ENCODE measurements around the gene MPO. TPM values are rescaled to one million over a fixed set of nuclear protein-coding genes. Genes with fewer than 3 reads are reported as not detected.

The MPO gene
- total RNA-seq, 1 experiment from 2014 or later, result not detected

- RAD21 ChIA-PET (ENCODE audit: low non-redundant PET in 1 of 2, low total read pairs in 2 of 2, uncharacterized antibody in 2 of 2, unreplicated experiment in 2 of 2), result no interaction called here
- H4K20me1 ChIP-seq (ENCODE audit: insufficient read depth), result no peaks in the 10 kb centered on the region
- CTCF ChIA-PET, result interaction anchor here (0.9 kb wide), 1 partner anchor 26 kb away, joined by 3 read pairs; no protein-coding TSS in a partner anchor
These were observed 2.7 kb downstream of the MPO start for GRCh38 chr17:58277802-58278595.

More at GRCh38 chr17:58277802-58278595, 2.7 kb downstream of the MPO start:
- POLR2A ChIA-PET, result interaction anchor here (0.7 kb wide), 1 partner anchor 353 kb away, joined by 3 read pairs; no protein-coding TSS in a partner anchor
- H3K9me2 ChIP-seq (ENCODE audit: insufficient read depth), result no peaks in the 10 kb centered on the region
- H3K4me2 ChIP-seq (ENCODE audit: low read length), result no peak overlapping the region
- no peaks in the 10 kb centered on the region for H3K36me3 ChIP-seq (ENCODE audit: control insufficient read depth in 1 of 2, insufficient read depth in 2 of 2, low read length in 2 of 2)
- no peaks in the 10 kb centered on the region for H3K27me3 ChIP-seq (ENCODE audit: insufficient read depth, low read length)
- TF ChIP-seq CEBPB (IDR thresholded peaks at IDR 0.05; ENCODE audit: low read depth) (no peak), SP1 (IDR thresholded peaks at IDR 0.05; ENCODE audit: low read depth) (no peak), CTCF (IDR thresholded peaks at IDR 0.05 in 2 of 3, conservative IDR thresholded peaks at IDR 0.05 in 1 of 3; ENCODE audit: borderline replicate concordance in 1 of 3, insufficient read depth in 1 of 3, low read depth in 2 of 3, low read length in 2 of 3) (no peak), ATF3 (IDR thresholded peaks at IDR 0.05) (no peak), ELF1 (IDR thresholded peaks at IDR 0.05; ENCODE audit: borderline replicate concordance, low read depth) (no peak), YY1 (IDR thresholded peaks at IDR 0.05; ENCODE audit: extremely low read depth, insufficient replicate concordance, low read depth, low read length) (no peak), EZH2phosphoT487 (IDR thresholded peaks at IDR 0.05; ENCODE audit: borderline replicate concordance) (no peak), REST (IDR thresholded peaks at IDR 0.05; ENCODE audit: low read depth) (no peak), ZFX (IDR thresholded peaks at IDR 0.05) (no peak), ZBTB33 (IDR thresholded peaks at IDR 0.05; ENCODE audit: extremely low read depth, insufficient replicate concordance, low read length) (no peak), CBX3 (IDR thresholded peaks at IDR 0.05; ENCODE audit: low read depth) (no peak), FOSL1 (IDR thresholded peaks at IDR 0.05; ENCODE audit: low read depth) (no peak), JUND (IDR thresholded peaks at IDR 0.05) (no peak), SRF (IDR thresholded peaks at IDR 0.05; ENCODE audit: low read depth) (no peak), EZH2 (IDR thresholded peaks at IDR 0.05) (no peak), SIN3A (IDR thresholded peaks at IDR 0.05; ENCODE audit: low read depth) (no peak)
- H2AFZ ChIP-seq (ENCODE audit: low read depth, low read length, poor library complexity, severe bottlenecking), result no peak overlapping the region
- no peak overlapping the region for H3K4me3 ChIP-seq (replicated peaks in 1 of 2; ENCODE audit: low read depth in 1 of 2, low read length in 2 of 2)
- H3K27ac ChIP-seq (ENCODE audit: low read depth, low read length), result no peak overlapping the region
- BruUV-seq (replicated peaks), result no TSS peak
- intact Hi-C loops (cut with micrococcal nuclease), result loop anchor here (1.0 kb wide), 1 partner anchor 169 kb away; no protein-coding TSS in a partner anchor
- ATAC-seq (no peak), DNase-seq (ENCODE audit: low read depth, low spot score) (no peak)
- H3K9ac ChIP-seq (ENCODE audit: low read length), result no peak overlapping the region
- H3K4me1 ChIP-seq (ENCODE audit: control insufficient read depth in 1 of 2, insufficient read depth in 2 of 2, low read length in 2 of 2), result peaks cover 0 to 3% of the 10 kb centered on the region in 2 experiments; a peak in 1 of 4 replicates
- H3K79me2 ChIP-seq (ENCODE audit: insufficient read depth, low read length), result no peaks in the 10 kb centered on the region
- no peaks in the 10 kb centered on the region for H3K9me3 ChIP-seq (ENCODE audit: control insufficient read depth in 1 of 2, insufficient read depth in 1 of 2, low read depth in 1 of 2, low read length in 2 of 2)
